OCI-LY1 (cell line): ENCODE results near the gene ACTRT2.

Source experiments
- H2AFZ ChIP-seq: fragments of 200-600 bp; sonication (generic), shearing (Covaris generic); 2 replicates; pipeline ENCODE4 v1.6.0; 2014; ENCODE audit warnings: antibody characterized with exemption, mild to moderate bottlenecking, low read length
- H3F3A ChIP-seq: fragments of 200-600 bp; sonication (generic), shearing (Covaris generic); 2 replicates; pipeline ENCODE4 v1.6.0; 2014; ENCODE audit warnings: mild to moderate bottlenecking, antibody characterized with exemption, low read length, moderate library complexity; ENCODE audit not compliant: insufficient read depth
- H3K27ac ChIP-seq: fragments of 200-600 bp; sonication (generic); 2 replicates; pipeline ENCODE4 v1.5.1; 2014; ENCODE audit warnings: low read length, mixed run types, mild to moderate bottlenecking, low read depth; ENCODE audit not compliant: poor library complexity, severe bottlenecking
- H3K27me3 ChIP-seq: fragments of 200-600 bp; sonication (generic); 2 replicates; pipeline ENCODE4 v1.6.0; 2014; ENCODE audit warnings: antibody characterized with exemption, mild to moderate bottlenecking, low read length, moderate library complexity; ENCODE audit not compliant: insufficient read depth
- H3K36me3 ChIP-seq: fragments of 200-600 bp; sonication (generic); 2 replicates; pipeline ENCODE4 v1.6.1; 2014; ENCODE audit warnings: mild to moderate bottlenecking, antibody characterized with exemption, low read length, moderate library complexity, mixed read lengths; ENCODE audit not compliant: insufficient read depth
- H3K4me1 ChIP-seq: fragments of 200-600 bp; sonication (generic); 2 replicates; pipeline ENCODE4 v1.5.1; 2014; ENCODE audit warnings: mild to moderate bottlenecking, low read length, moderate library complexity; ENCODE audit not compliant: insufficient read depth, severe bottlenecking
- H3K4me2 ChIP-seq: fragments of 200-600 bp; sonication (generic), shearing (Covaris generic); 2 replicates; pipeline ENCODE4 v1.6.1; 2014; ENCODE audit warnings: low read length
- H3K4me3 ChIP-seq: fragments of 200-600 bp; sonication (generic); 2 replicates; pipeline ENCODE4 v1.5.1; 2014; ENCODE audit warnings: low read length, low read depth, mild to moderate bottlenecking, mixed read lengths; ENCODE audit not compliant: poor library complexity, severe bottlenecking
- H3K79me2 ChIP-seq: fragments of 200-600 bp; shearing (Covaris generic); 2 replicates; pipeline ENCODE4 v1.6.1; 2016; ENCODE audit warnings: mixed run types, low read length, mixed read lengths; ENCODE audit not compliant: insufficient read depth
- H3K9ac ChIP-seq: fragments of 200-600 bp; sonication (generic), shearing (Covaris generic); 2 replicates; pipeline ENCODE4 v1.6.1; 2014; ENCODE audit warnings: mild to moderate bottlenecking, low read length, mixed read lengths
- H3K9me2 ChIP-seq: fragments of 200-600 bp; sonication (generic), shearing (Covaris generic); 2 replicates; pipeline ENCODE4 v1.6.1; 2014; ENCODE audit warnings: low read depth, mild to moderate bottlenecking, low read length, mixed read lengths
- H3K9me3 ChIP-seq: fragments of 200-600 bp; shearing (Covaris generic); 2 replicates; pipeline ENCODE4 v1.6.1; 2014; ENCODE audit warnings: low read length, mixed read lengths
- H4K20me1 ChIP-seq: fragments of 200-600 bp; sonication (generic), shearing (Covaris generic); 2 replicates; pipeline ENCODE4 v1.6.0; 2016; ENCODE audit warnings: mild to moderate bottlenecking, low read length; ENCODE audit not compliant: insufficient read depth
- EZH2 ChIP-seq: fragments of 200-600 bp; sonication (generic), shearing (Covaris generic); IDR thresholded peaks from 2 replicates; pipeline ENCODE4 v1.8.0; 2017; ENCODE audit warnings: borderline replicate concordance, mixed run types, mild to moderate bottlenecking, antibody characterized with exemption, low read length, moderate library complexity, mixed read lengths
- TF ChIP-seq, protein P1 (sequence below): fragments of 200-600 bp; sonication (generic), shearing (Covaris generic); IDR thresholded peaks from 2 replicates; pipeline ENCODE4 v1.5.1; 2017; ENCODE audit warnings: mild to moderate bottlenecking, antibody characterized with exemption, low read length, moderate library complexity, mixed read lengths

The ACTRT2 gene

DNA sequence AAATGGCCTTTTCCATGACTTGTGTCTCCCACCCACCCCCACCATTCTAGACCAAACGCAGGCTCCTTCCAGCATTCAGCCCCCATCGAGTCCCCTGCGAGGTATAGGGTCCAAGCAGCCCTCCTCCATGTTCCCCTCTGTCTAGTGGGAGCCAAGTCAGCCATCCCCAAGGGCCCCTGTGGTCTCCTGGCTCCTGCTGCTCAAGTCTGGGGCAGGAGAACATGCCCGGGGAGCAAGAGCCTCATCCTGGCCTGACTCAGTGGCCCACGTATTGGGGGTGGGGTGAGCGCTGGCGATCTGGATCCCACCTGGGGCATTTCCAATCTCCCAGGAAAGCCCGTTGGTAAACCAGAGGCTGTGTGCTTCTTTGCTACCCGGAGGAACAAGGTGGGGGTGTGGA, 43.6 kb downstream of the ACTRT2 start:
- Histone ChIP-seq H3K9me3 (no peaks in the 10 kb centered on the region), H3F3A (no peaks in the 10 kb centered on the region), H3K9ac (no peak overlapping the region), H3K27ac (no peak overlapping the region), H3K4me1 (no peaks in the 10 kb centered on the region), H3K4me3 (no peak overlapping the region), H3K4me2 (no peak overlapping the region), H3K9me2 (no peaks in the 10 kb centered on the region), H3K27me3 (no peaks in the 10 kb centered on the region), H4K20me1 (no peaks in the 10 kb centered on the region), H3K36me3 (no peaks in the 10 kb centered on the region), H2AFZ (no peak overlapping the region), H3K79me2 (no peaks in the 10 kb centered on the region)
- no peak for TF ChIP-seq EZH2
- TF ChIP-seq, protein P1, sequence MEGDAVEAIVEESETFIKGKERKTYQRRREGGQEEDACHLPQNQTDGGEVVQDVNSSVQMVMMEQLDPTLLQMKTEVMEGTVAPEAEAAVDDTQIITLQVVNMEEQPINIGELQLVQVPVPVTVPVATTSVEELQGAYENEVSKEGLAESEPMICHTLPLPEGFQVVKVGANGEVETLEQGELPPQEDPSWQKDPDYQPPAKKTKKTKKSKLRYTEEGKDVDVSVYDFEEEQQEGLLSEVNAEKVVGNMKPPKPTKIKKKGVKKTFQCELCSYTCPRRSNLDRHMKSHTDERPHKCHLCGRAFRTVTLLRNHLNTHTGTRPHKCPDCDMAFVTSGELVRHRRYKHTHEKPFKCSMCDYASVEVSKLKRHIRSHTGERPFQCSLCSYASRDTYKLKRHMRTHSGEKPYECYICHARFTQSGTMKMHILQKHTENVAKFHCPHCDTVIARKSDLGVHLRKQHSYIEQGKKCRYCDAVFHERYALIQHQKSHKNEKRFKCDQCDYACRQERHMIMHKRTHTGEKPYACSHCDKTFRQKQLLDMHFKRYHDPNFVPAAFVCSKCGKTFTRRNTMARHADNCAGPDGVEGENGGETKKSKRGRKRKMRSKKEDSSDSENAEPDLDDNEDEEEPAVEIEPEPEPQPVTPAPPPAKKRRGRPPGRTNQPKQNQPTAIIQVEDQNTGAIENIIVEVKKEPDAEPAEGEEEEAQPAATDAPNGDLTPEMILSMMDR: no peak

DNA sequence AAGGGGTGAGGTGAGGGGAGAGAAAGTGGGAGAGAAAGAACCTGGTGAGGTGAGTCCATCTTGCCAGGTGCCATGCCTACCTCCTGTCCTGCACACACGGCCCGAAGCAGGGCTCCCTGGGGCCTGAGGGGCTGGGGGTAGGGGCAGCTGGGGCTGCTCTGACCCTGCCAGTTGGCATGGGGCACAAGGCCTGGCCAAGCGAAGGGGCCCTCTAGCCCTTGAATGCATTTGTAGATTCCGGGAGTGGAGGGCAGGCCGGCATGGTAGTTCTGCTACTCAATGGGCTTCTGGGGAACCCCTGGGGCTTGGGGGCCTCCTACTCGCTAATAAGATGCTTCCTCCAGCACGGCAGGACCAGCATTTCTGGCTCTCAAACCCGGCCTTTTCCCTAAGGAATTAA, 44.1 kb downstream of the ACTRT2 start:
- H3K4me1 ChIP-seq: no peaks in the 10 kb centered on the region
- no peak overlapping the region for H3K9ac ChIP-seq
- H3K4me2 ChIP-seq: no peak overlapping the region
- H3F3A ChIP-seq: no peaks in the 10 kb centered on the region
- no peak for TF ChIP-seq EZH2
- TF ChIP-seq, protein P1: no peak
- H3K27ac ChIP-seq: no peak overlapping the region
- no peak overlapping the region for H3K4me3 ChIP-seq
- no peaks in the 10 kb centered on the region for H3K27me3 ChIP-seq
- H3K9me2 ChIP-seq: no peaks in the 10 kb centered on the region
- no peak overlapping the region for H2AFZ ChIP-seq
- no peaks in the 10 kb centered on the region for H4K20me1 ChIP-seq
- no peaks in the 10 kb centered on the region for H3K36me3 ChIP-seq
- no peaks in the 10 kb centered on the region for H3K79me2 ChIP-seq
- H3K9me3 ChIP-seq: no peaks in the 10 kb centered on the region

DNA sequence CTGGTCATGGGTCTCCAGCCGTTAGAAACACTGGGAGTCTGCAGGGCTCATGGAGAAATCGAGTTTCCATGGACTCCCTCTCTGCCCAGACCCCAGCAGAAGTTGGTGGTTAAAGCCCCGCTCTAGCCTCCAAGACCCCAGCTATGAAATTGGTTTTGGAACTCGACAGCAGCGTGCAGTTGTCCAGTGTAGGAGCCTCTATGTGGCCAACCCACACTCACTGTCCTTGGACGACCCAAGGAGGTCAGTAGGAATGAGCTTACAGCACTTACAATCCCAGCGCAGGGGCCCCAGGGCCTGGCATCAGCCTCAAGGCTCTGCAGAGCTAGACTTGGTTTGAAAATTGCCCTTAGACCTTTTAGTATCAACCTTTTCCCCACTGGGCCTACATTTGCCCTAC, 44.5 kb downstream of the ACTRT2 start:
- Histone ChIP-seq H3K9ac (no peak overlapping the region), H3K27me3 (no peaks in the 10 kb centered on the region), H3K4me1 (no peaks in the 10 kb centered on the region), H3K9me3 (no peaks in the 10 kb centered on the region), H3K9me2 (no peaks in the 10 kb centered on the region), H3K27ac (no peak overlapping the region), H2AFZ (no peak overlapping the region), H3K4me2 (no peak overlapping the region), H3K4me3 (no peak overlapping the region), H3K79me2 (no peaks in the 10 kb centered on the region), H3F3A (no peaks in the 10 kb centered on the region), H3K36me3 (no peaks in the 10 kb centered on the region), H4K20me1 (no peaks in the 10 kb centered on the region)
- TF ChIP-seq EZH2: no peak
- TF ChIP-seq, protein P1: no peak
